Measurements from ENCODE around the gene OR2J2.
"Not testable (repeated sequence)": the region's sequence is repeated elsewhere in the genome, so short reads cannot be mapped to it uniquely, and the experiment has no call there.

The OR2J2 gene

GRCh38 chr6:29170607-29171006 is at the start of gene OR2J2:
Gene OR2J2 (plus strand): TSS chr6:29170907. CDS start chr6:29173636, 2,729 bp downstream.
- DNase-seq, result not testable (repeated sequence)

GRCh38 chr6:29129326-29130012 is 41.2 kb upstream of the OR2J2 start:
- DNase-seq, result no peak

GRCh38 chr6:29130644-29131043 is 40.1 kb upstream of the OR2J2 start:
- no peak for DNase-seq

GRCh38 chr6:29131691-29132090 is 39.0 kb upstream of the OR2J2 start:
- no peak for DNase-seq

- no peak for DNase-seq
Measured at GRCh38 chr6:29137724-29138123, 33.0 kb upstream of the OR2J2 start.

- no peak for DNase-seq
Measured at GRCh38 chr6:29141606-29142005, 29.1 kb upstream of the OR2J2 start.

GRCh38 chr6:29142309-29142708 is 28.4 kb upstream of the OR2J2 start:
- DNase-seq, result no peak

GRCh38 chr6:29146179-29146578 is 24.5 kb upstream of the OR2J2 start:
- no peak for DNase-seq

GRCh38 chr6:29147074-29147473 is 23.6 kb upstream of the OR2J2 start:
- no peak for DNase-seq

GRCh38 chr6:29149444-29149843 is 21.3 kb upstream of the OR2J2 start:
- DNase-seq, result not testable (repeated sequence)

GRCh38 chr6:29153083-29153482 is 17.6 kb upstream of the OR2J2 start:
- no peak for DNase-seq

- not testable (repeated sequence) for DNase-seq
Measured at GRCh38 chr6:29155182-29155581, 15.5 kb upstream of the OR2J2 start.

- DNase-seq, result not testable (repeated sequence)
Measured at GRCh38 chr6:29159922-29160321, 10.8 kb upstream of the OR2J2 start.

- not testable (repeated sequence) for DNase-seq
Measured at GRCh38 chr6:29165571-29165970, 5.1 kb upstream of the OR2J2 start.

- no peak for DNase-seq
Measured at GRCh38 chr6:29171736-29172135, 1.0 kb downstream of the OR2J2 start.

- no peak for DNase-seq
Measured at GRCh38 chr6:29183594-29183993, 12.9 kb downstream of the OR2J2 start.

GRCh38 chr6:29188659-29189058 is 18.0 kb downstream of the OR2J2 start:
- not testable (repeated sequence) for DNase-seq

- no peak for DNase-seq
Measured at GRCh38 chr6:29200767-29201662, 30.3 kb downstream of the OR2J2 start.

- no peak for DNase-seq
Measured at GRCh38 chr6:29201966-29202365, 31.3 kb downstream of the OR2J2 start.

GRCh38 chr6:29211488-29211887 is 40.8 kb downstream of the OR2J2 start:
- DNase-seq, result no peak

GRCh38 chr6:29216528-29216927 is 45.8 kb downstream of the OR2J2 start:
- no peak for DNase-seq

- DNase-seq, result not testable (repeated sequence)
Measured at GRCh38 chr6:29217242-29217641, 46.5 kb downstream of the OR2J2 start.

GRCh38 chr6:29218056-29218455 is 47.3 kb downstream of the OR2J2 start:
- not testable (repeated sequence) for DNase-seq

Data from hematopoietic multipotent progenitor cell treated with erythropoietin and hydrocortisone succinate and interleukin-3 and kit ligand, for 8 days (in vitro differentiated cells).